Measurements from ENCODE around the gene C17orf113.
A peak's percentile ranks its signal among the peaks of the same experiment; 100 is the strongest.

Gene C17orf113

GRCh38 chr17:42072323-42073187 is 22.2 kb upstream of the C17orf113 start:
- no peak for DNase-seq

GRCh38 chr17:42071810-42072209 is 21.4 kb upstream of the C17orf113 start:
- no peak for DNase-seq

GRCh38 chr17:42068979-42069378 is 18.6 kb upstream of the C17orf113 start:
- no peak for DNase-seq

GRCh38 chr17:42067371-42068091 is 17.1 kb upstream of the C17orf113 start:
- peak; percentile 43 to 65 (median 58) for DNase-seq

GRCh38 chr17:42065201-42065600 is 14.8 kb upstream of the C17orf113 start:
- no peak for DNase-seq

- DNase-seq = no peak
These were observed 12.3 kb upstream of the C17orf113 start for GRCh38 chr17:42062681-42063080.

GRCh38 chr17:42061646-42062487 is 11.5 kb upstream of the C17orf113 start:
- DNase-seq = no peak

- no peak for DNase-seq
These were observed 9.8 kb upstream of the C17orf113 start for GRCh38 chr17:42060231-42060630.

- no peak for DNase-seq
These were observed 9.4 kb upstream of the C17orf113 start for GRCh38 chr17:42059815-42060214.

GRCh38 chr17:42058063-42058462 is 7.7 kb upstream of the C17orf113 start:
- no peak for DNase-seq

GRCh38 chr17:42056635-42057034 is 6.2 kb upstream of the C17orf113 start:
- DNase-seq = no peak

GRCh38 chr17:42055496-42055895 is 5.1 kb upstream of the C17orf113 start:
- DNase-seq = no peak

GRCh38 chr17:42055027-42055426 is 4.6 kb upstream of the C17orf113 start:
- no peak for DNase-seq

- no peak for DNase-seq
These were observed 3.5 kb upstream of the C17orf113 start for GRCh38 chr17:42053731-42054500.

- no peak for DNase-seq
These were observed 2.0 kb upstream of the C17orf113 start for GRCh38 chr17:42052346-42052877.

GRCh38 chr17:42051645-42052044 is 1.2 kb upstream of the C17orf113 start:
- DNase-seq = no peak

GRCh38 chr17:42051013-42051400 is 606 bp upstream of the C17orf113 start:
- DNase-seq = no peak

- DNase-seq = no peak
These were observed 488 bp downstream of the C17orf113 start for GRCh38 chr17:42049834-42050392.

- DNase-seq = no peak
These were observed 3.1 kb downstream of the C17orf113 start for GRCh38 chr17:42047343-42047742.

- DNase-seq = no peak
These were observed 4.7 kb downstream of the C17orf113 start for GRCh38 chr17:42045719-42046118.

- DNase-seq = no peak
These were observed 7.6 kb downstream of the C17orf113 start for GRCh38 chr17:42042598-42043319.
